NCI-H146 treated with DMSO at 0.1 percent for 48 hours (cell line): ENCODE measurements around the gene EXOC3.
"Not testable (repeated sequence)": the region's sequence is repeated elsewhere in the genome, so short reads cannot be mapped to it uniquely, and the experiment has no call there.

ENCODE experiments used
- DNase-seq: peaks from one replicate; lab custom pipeline; 2025; ENCODE audit not compliant: unreplicated experiment; lab: John Stamatoyannopoulos, UW

Gene EXOC3

GRCh38 chr5:499233-500209 is 56.5 kb downstream of the EXOC3 start:
- DNase-seq = no peak

- no peak for DNase-seq
Measured at GRCh38 chr5:500491-500890, 57.5 kb downstream of the EXOC3 start.

- DNase-seq = no peak
Measured at GRCh38 chr5:501105-501830, 58.3 kb downstream of the EXOC3 start.

- no peak for DNase-seq
Measured at GRCh38 chr5:501831-502184, 58.8 kb downstream of the EXOC3 start.

GRCh38 chr5:502325-503079 is 59.5 kb downstream of the EXOC3 start:
- no peak for DNase-seq

- DNase-seq = no peak
Measured at GRCh38 chr5:504326-505154, 61.6 kb downstream of the EXOC3 start.

- DNase-seq = peak; percentile 29
Measured at GRCh38 chr5:505951-506525, 63.1 kb downstream of the EXOC3 start.

GRCh38 chr5:507986-508575 is 65.1 kb downstream of the EXOC3 start:
- not testable (repeated sequence) for DNase-seq

- DNase-seq = no peak
Measured at GRCh38 chr5:509611-510185, 66.7 kb downstream of the EXOC3 start.

GRCh38 chr5:510521-510920 is 67.5 kb downstream of the EXOC3 start:
- no peak for DNase-seq

- DNase-seq = no peak
Measured at GRCh38 chr5:511476-511875, 68.5 kb downstream of the EXOC3 start.

GRCh38 chr5:513216-514100 is 70.5 kb downstream of the EXOC3 start:
- no peak for DNase-seq

GRCh38 chr5:514101-514485 is 71.1 kb downstream of the EXOC3 start:
- DNase-seq = no peak

GRCh38 chr5:514673-515072 is 71.7 kb downstream of the EXOC3 start:
- no peak for DNase-seq

- DNase-seq = no peak
Measured at GRCh38 chr5:515273-515836, 72.4 kb downstream of the EXOC3 start.

GRCh38 chr5:516338-516925 is 73.5 kb downstream of the EXOC3 start:
- DNase-seq = no peak
